NCI-H146 treated with DMSO at 0.1 percent for 48 hours (cell line): ENCODE data around the gene ARAP1.
A peak's percentile ranks its signal among the peaks of the same experiment; 100 is the strongest.
"Not testable (repeated sequence)": the region's sequence is repeated elsewhere in the genome, so short reads cannot be mapped to it uniquely, and the experiment has no call there.

ENCODE experiments used
- DNase-seq: peaks from one replicate; lab custom pipeline; 2025; ENCODE audit not compliant: unreplicated experiment; lab: John Stamatoyannopoulos, UW

ARAP1 gene

GRCh38 chr11:72752088-72752914 is at the start of gene ARAP1:
Gene ARAP1, minus strand, starts transcription at chr11:72752408. Its CDS starts 25,280 bp downstream, at chr11:72727128.
- DNase-seq, result peak; percentile 63

- DNase-seq, result no peak
Measured at GRCh38 chr11:72799441-72799840, 47.2 kb upstream of the ARAP1 start.

- DNase-seq, result no peak
Measured at GRCh38 chr11:72798361-72798760, 46.2 kb upstream of the ARAP1 start.

- DNase-seq, result peak; percentile 89
Measured at GRCh38 chr11:72793425-72794367, 41.5 kb upstream of the ARAP1 start, which contains the start of gene STARD10. Gene STARD10, minus strand, starts transcription at chr11:72794047. Its CDS starts 12,866 bp downstream, at chr11:72781181.

- DNase-seq, result no peak
Measured at GRCh38 chr11:72793076-72793424, 40.8 kb upstream of the ARAP1 start.

GRCh38 chr11:72792437-72793021 is 40.3 kb upstream of the ARAP1 start:
- DNase-seq, result no peak

GRCh38 chr11:72791228-72791627 is 39.0 kb upstream of the ARAP1 start:
- not testable (repeated sequence) for DNase-seq

GRCh38 chr11:72789493-72790131 is 37.4 kb upstream of the ARAP1 start:
- no peak for DNase-seq

- DNase-seq, result no peak
Measured at GRCh38 chr11:72788241-72788640, 36.0 kb upstream of the ARAP1 start.

- peak; percentile 96 for DNase-seq
Measured at GRCh38 chr11:72787216-72788104, 35.3 kb upstream of the ARAP1 start.

GRCh38 chr11:72786305-72787215 is 34.4 kb upstream of the ARAP1 start:
- peak; percentile 96 for DNase-seq

GRCh38 chr11:72784662-72785061 is 32.5 kb upstream of the ARAP1 start:
- DNase-seq, result no peak

- no peak for DNase-seq
Measured at GRCh38 chr11:72783144-72783905, 31.1 kb upstream of the ARAP1 start.

GRCh38 chr11:72782081-72782920 is 30.1 kb upstream of the ARAP1 start:
- DNase-seq, result peak; percentile 19

- peak; percentile 13 for DNase-seq
Measured at GRCh38 chr11:72781313-72782080, 29.3 kb upstream of the ARAP1 start.

- no peak for DNase-seq
Measured at GRCh38 chr11:72781063-72781312, 28.8 kb upstream of the ARAP1 start.
